IMR-90 (cell line): ENCODE data around the gene LRP5. TPM values are rescaled to one million over a fixed set of nuclear protein-coding genes. Genes with fewer than 3 reads are reported as not detected.

Source experiments
- ATAC-seq: fragments of 200-7000 bp; cut with Tn5 transposase; 2 replicates; pipeline ENCODE4 v1.9.1; 2020; ENCODE audit warnings: low read depth, mild to moderate bottlenecking, moderate library complexity
- BruUV-seq: library from RNA; stranded (reverse); fragments of 400-500 nt; replicated peaks from 2 replicates; lab custom pipeline; 2021; lab: Mats Ljungman, UMichigan
- CTCF ChIA-PET: fragments of 300-600 bp; formaldehyde crosslinking; extraction: SDS; loops from one replicate; lab custom pipeline; 2021; ENCODE audit warnings: antibody characterized with exemption; lab: Yijun Ruan, JAX
- POLR2A ChIA-PET: fragments of 300-600 bp; sonication (Branson Sonifier 250); formaldehyde crosslinking; loops from one replicate; lab custom pipeline; 2022; ENCODE audit warnings: antibody characterized with exemption; ENCODE audit not compliant: unreplicated experiment; lab: Charles Lee
- DNase-seq: peaks from one replicate; pipeline ENCODE4 v3.0.0; 2013
- H2AFZ ChIP-seq: replicated peaks from 2 replicates; pipeline ENCODE3; 2013; ENCODE audit warnings: low read length, mild to moderate bottlenecking; ENCODE audit not compliant: poor library complexity
- H2AK5ac ChIP-seq: 2 replicates; pipeline ENCODE4 v1.6.1; 2013; ENCODE audit warnings: low read depth, low read length, inconsistent platforms
- H2AK9ac ChIP-seq: replicated peaks from 2 replicates; pipeline ENCODE3; 2013; ENCODE audit warnings: mild to moderate bottlenecking, low read depth, low read length, moderate library complexity; ENCODE audit not compliant: poor library complexity
- H2BK120ac ChIP-seq: 2 replicates; pipeline ENCODE4 v1.6.1; 2013; ENCODE audit warnings: low read depth, low read length, inconsistent platforms
- H2BK15ac ChIP-seq: 3 replicates; pipeline ENCODE4 v1.6.1; 2013; ENCODE audit warnings: low read depth, low read length, inconsistent platforms
- H2BK20ac ChIP-seq: 2 replicates; pipeline ENCODE4 v1.6.1; 2013; ENCODE audit warnings: low read depth, mild to moderate bottlenecking, inconsistent platforms, low read length, moderate library complexity
- H2BK5ac ChIP-seq: 2 replicates; pipeline ENCODE4 v1.6.1; 2013; ENCODE audit warnings: mild to moderate bottlenecking, low read depth, low read length, inconsistent platforms; ENCODE audit not compliant: poor library complexity, severe bottlenecking
- H3K14ac ChIP-seq: replicated peaks from 2 replicates; pipeline ENCODE4 v1.6.1; 2013; ENCODE audit warnings: low read depth, low read length, inconsistent platforms
- H3K18ac ChIP-seq: 2 replicates; pipeline ENCODE4 v1.6.1; 2013; ENCODE audit warnings: low read depth, low read length, control low read depth
- H3K23ac ChIP-seq: 2 replicates; pipeline ENCODE4 v1.6.1; 2013; ENCODE audit warnings: low read depth, low read length, inconsistent platforms
- H3K27ac ChIP-seq: 2 replicates; pipeline ENCODE4 v1.5.1; 2013; ENCODE audit warnings: mild to moderate bottlenecking, control low read depth, low read length; ENCODE audit not compliant: insufficient read depth
- H3K27me3 ChIP-seq: 2 replicates; pipeline ENCODE4 v1.6.1; 2013; ENCODE audit warnings: low read length; ENCODE audit not compliant: control insufficient read depth, insufficient read depth
- H3K36me3 ChIP-seq: 2 replicates; pipeline ENCODE4 v1.6.1; 2013; ENCODE audit warnings: low read length, mixed read lengths; ENCODE audit not compliant: control insufficient read depth, insufficient read depth
- H3K4ac ChIP-seq: 2 replicates; pipeline ENCODE4 v1.6.1; 2013; ENCODE audit warnings: low read depth, low read length, inconsistent platforms
- H3K4me1 ChIP-seq: 2 replicates; pipeline ENCODE4 v1.6.1; 2013; ENCODE audit warnings: low read length, mixed read lengths; ENCODE audit not compliant: control insufficient read depth, insufficient read depth
- H3K4me2 ChIP-seq: 2 replicates; pipeline ENCODE4 v1.6.1; 2013; ENCODE audit warnings: low read depth, mild to moderate bottlenecking, control low read depth, low read length, moderate library complexity
- H3K4me3 ChIP-seq: 2 replicates; pipeline ENCODE4 v1.5.1; 2013; ENCODE audit warnings: low read depth, mild to moderate bottlenecking, control low read depth, low read length, moderate library complexity; ENCODE audit not compliant: insufficient read depth
- H3K56ac ChIP-seq: 2 replicates; pipeline ENCODE4 v1.6.1; 2013; ENCODE audit warnings: low read length, inconsistent platforms; ENCODE audit not compliant: insufficient read depth; ENCODE audit errors: extremely low read depth
- H3K79me1 ChIP-seq, 2 experiments: 2 replicates each; pipeline ENCODE4 v1.6.1; 2013; ENCODE audit warnings: low read length in 2 of 2, inconsistent platforms in 1 of 2, low read depth in 1 of 2
- H3K9ac ChIP-seq: 2 replicates; pipeline ENCODE4 v1.6.1; 2013; ENCODE audit warnings: low read depth, low read length, control low read depth
- H3K9me1 ChIP-seq: 2 replicates; pipeline ENCODE4 v1.6.1; 2013; ENCODE audit warnings: low read length, inconsistent platforms; ENCODE audit not compliant: insufficient read depth
- H3K9me3 ChIP-seq: 2 replicates; pipeline ENCODE4 v1.6.1; 2013; ENCODE audit warnings: low read length; ENCODE audit not compliant: control insufficient read depth, insufficient read depth
- H4K20me1 ChIP-seq: 2 replicates; pipeline ENCODE4 v1.6.1; 2013; ENCODE audit warnings: low read length, inconsistent platforms; ENCODE audit not compliant: insufficient read depth
- H4K5ac ChIP-seq: 2 replicates; pipeline ENCODE4 v1.6.1; 2013; ENCODE audit warnings: mild to moderate bottlenecking, low read depth, low read length, control low read depth
- H4K8ac ChIP-seq, 2 experiments: 2 replicates each; pipeline ENCODE4 v1.6.1; 2013; ENCODE audit warnings: low read depth in 2 of 2, low read length in 2 of 2, control low read depth in 1 of 2, inconsistent platforms in 1 of 2
- H4K91ac ChIP-seq: 2 replicates; pipeline ENCODE4 v1.6.1; 2013; ENCODE audit warnings: low read depth, low read length, inconsistent platforms; ENCODE audit not compliant: insufficient read depth
- BHLHE40 ChIP-seq: fragments of 150-350 bp; IDR thresholded peaks from 2 replicates; pipeline ENCODE4 v1.6.1; 2016; ENCODE audit warnings: mild to moderate bottlenecking, low read depth, low read length
- CEBPB ChIP-seq: IDR thresholded peaks from 2 replicates; pipeline ENCODE4 v1.6.1; 2012; ENCODE audit warnings: low read depth, low read length, improper control_type of control experiment
- CHD1 ChIP-seq: IDR thresholded peaks from 2 replicates; pipeline ENCODE4 v1.6.1; 2012; ENCODE audit warnings: low read depth, low read length, improper control_type of control experiment
- CTCF ChIP-seq: conservative IDR thresholded peaks from 2 replicates; pipeline ENCODE4 v1.5.1; 2012; ENCODE audit warnings: mild to moderate bottlenecking, low read depth, low read length, improper control_type of control experiment
- FOS ChIP-seq: fragments of 150-350 bp; IDR thresholded peaks from 2 replicates; pipeline ENCODE4 v1.6.1; 2016; ENCODE audit warnings: low read depth, low read length
- MAFK ChIP-seq: IDR thresholded peaks from 2 replicates; pipeline ENCODE4 v1.6.1; 2012; ENCODE audit warnings: low read depth, low read length, improper control_type of control experiment
- MAZ ChIP-seq: IDR thresholded peaks from 2 replicates; pipeline ENCODE4 v1.6.1; 2012; ENCODE audit warnings: low read depth, mild to moderate bottlenecking, low read length, improper control_type of control experiment, moderate library complexity, borderline replicate concordance
- MXI1 ChIP-seq: IDR thresholded peaks from 2 replicates; pipeline ENCODE4 v1.6.1; 2012; ENCODE audit warnings: low read depth, mild to moderate bottlenecking, low read length, moderate library complexity, borderline replicate concordance
- NFE2L2 ChIP-seq: fragments of 150-350 bp; IDR thresholded peaks from 2 replicates; pipeline ENCODE4 v1.6.1; 2016; ENCODE audit warnings: low read depth, mild to moderate bottlenecking, low read length
- POLR2A ChIP-seq: IDR thresholded peaks from 2 replicates; pipeline ENCODE4 v1.6.1; 2012; ENCODE audit warnings: mild to moderate bottlenecking, low read depth, low read length
- RAD21 ChIP-seq: IDR thresholded peaks from 2 replicates; pipeline ENCODE4 v1.6.1; 2012; ENCODE audit warnings: low read length, improper control_type of control experiment
- RCOR1 ChIP-seq: IDR thresholded peaks from 2 replicates; pipeline ENCODE4 v1.6.1; 2012; ENCODE audit warnings: mild to moderate bottlenecking, low read length, improper control_type of control experiment; ENCODE audit not compliant: insufficient replicate concordance
- RFX5 ChIP-seq: IDR thresholded peaks from 2 replicates; pipeline ENCODE4 v1.8.0; 2012; ENCODE audit warnings: low read depth, mild to moderate bottlenecking, low read length, moderate library complexity
- SMC3 ChIP-seq: fragments of 150-350 bp; IDR thresholded peaks from 2 replicates; pipeline ENCODE4 v1.6.1; 2016; ENCODE audit warnings: low read depth, mild to moderate bottlenecking, antibody characterized with exemption, low read length, moderate library complexity
- WGBS, 2 experiments: methylation state at CpG; one replicate each; pipeline versions ENCODE4 v1.1.5 to v1.1.7; 2013; ENCODE audit warnings: missing lambda C conversion rate in 2 of 2; ENCODE audit not compliant: insufficient read length in 1 of 2; ENCODE audit errors: extremely low coverage in 2 of 2; 5-methylcytosine and 5-hydroxymethylcytosine counted together
- dilution Hi-C: fragments of 300-500 bp; cut with HindIII; formaldehyde crosslinking; loops from one replicate; pipeline ENCODE4 v1.14.3; 2018; ENCODE audit warnings: low sequenced_read_pairs; ENCODE audit not compliant: unreplicated experiment
- in situ Hi-C: fragments of 300-500 bp; cut with MboI; formaldehyde crosslinking; loops from 3 replicates; pipeline ENCODE4 v1.14.3; 2019; ENCODE audit warnings: low sequenced_read_pairs, inconsistent platforms, mixed read lengths
- intact Hi-C: fragments of 100-400 bp; cut with micrococcal nuclease; formaldehyde crosslinking; loops from 2 replicates; pipeline ENCODE4 v1.10.0; 2022
- polyA plus RNA-seq, 3 experiments: library from polyadenylated mRNA; depleted of rRNA; stranded (reverse); fragments of >200 nt; gene quantifications; 2 replicates each; pipeline ENCODE4 v1.2.3, GENCODE V29; 2012; ENCODE audit warnings: low replicate concordance in 1 of 3
- total RNA-seq: library from RNA; depleted of rRNA; stranded (reverse); fragments of >200 nt; gene quantifications from 2 replicates; pipeline ENCODE4 v1.2.3, GENCODE V29; 2012
- TF ChIP-seq, protein P1 (sequence below): fragments of 150-350 bp; IDR thresholded peaks from 2 replicates; pipeline ENCODE4 v1.6.1; 2017; ENCODE audit warnings: mild to moderate bottlenecking, antibody characterized with exemption, low read length, low read depth
- TF ChIP-seq, protein P2 (sequence below): fragments of 150-350 bp; IDR thresholded peaks from 2 replicates; pipeline ENCODE4 v1.6.1; 2016; ENCODE audit warnings: low read depth, mild to moderate bottlenecking, low read length, moderate library complexity, borderline replicate concordance

LRP5 gene
- total and polyA plus RNA-seq, 2 of the 4 experiments (the other 2 are of a cell fraction): 10.4 to 15.0 TPM

DNA sequence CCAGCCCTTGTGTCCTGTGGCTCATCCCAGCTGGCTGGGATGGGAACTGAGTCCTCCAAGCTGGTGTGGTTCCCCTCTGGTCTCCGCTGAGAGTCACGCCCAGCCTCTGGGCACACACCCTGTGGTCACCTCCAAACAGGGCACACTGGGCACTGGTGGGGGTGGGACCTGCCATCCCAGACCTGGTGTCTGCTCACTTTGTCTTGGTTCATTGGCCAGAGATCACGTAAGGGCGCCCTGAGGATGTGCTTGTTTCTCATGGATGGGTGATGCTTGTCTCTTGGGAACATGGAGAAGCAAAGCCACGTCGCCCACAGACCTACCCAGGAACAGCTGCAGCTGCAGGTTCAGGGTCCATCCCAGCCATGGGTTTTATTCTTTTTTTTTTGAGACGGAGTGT lies 43.1 kb downstream of the LRP5 start:
- BruUV-seq: no TSS peak
- Histone ChIP-seq H3K9me1 (peaks cover 32% of the 10 kb centered on the region), H2AK5ac (peak overlapping the region; percentile 92), H3K56ac (no peak overlapping the region), H4K20me1 (peaks cover 9% of the 10 kb centered on the region), H3K18ac (no peak overlapping the region; the same call in 1 of the 2 replicates), H3K4me1 (peaks cover 18% of the 10 kb centered on the region), H4K91ac (peak overlapping the region; percentile 95), H4K5ac (peak overlapping the region; percentile 13), H3K27ac (peak overlapping the region; percentile 86; the same call in 1 of the 2 replicates), H3K4me2 (no peak overlapping the region), H2BK15ac (peak overlapping the region; percentile 86; the same call in 2 of the 3 replicates), H3K4ac (peak overlapping the region; percentile 97), H3K79me1 (peaks cover 22 to 49% of the 10 kb centered on the region in 2 experiments), H2BK5ac (no peak overlapping the region), H3K27me3 (no peaks in the 10 kb centered on the region), H2AK9ac (no peak overlapping the region), H3K23ac (peak overlapping the region; percentile 31; the same call in 1 of the 2 replicates), H3K36me3 (peaks cover 19% of the 10 kb centered on the region), H3K9me3 (peaks cover 3% of the 10 kb centered on the region; the same call in 1 of the 2 replicates), H3K4me3 (no peak overlapping the region), H2BK120ac (peak overlapping the region; percentile 89), H4K8ac (peak overlapping the region; percentile 81 to 94; a peak in 2 of 4 replicates), H2BK20ac (peak overlapping the region; percentile 94), H3K14ac (peak overlapping the region; percentile 92), H3K9ac (no peak overlapping the region), H2AFZ (no peak overlapping the region)
- dilution Hi-C loops (no loop called here), intact Hi-C loops (no loop called here), in situ Hi-C loops (no loop called here)
- DNase-seq (no peak), ATAC-seq (no peak)
- CTCF ChIA-PET: no interaction called here
- 100% methylated on average over 3 of the region's 7 CpGs; no CpG with 5 or more reads in 1 of the 2 experiments for WGBS, 2 experiments
- POLR2A ChIA-PET: no interaction called here
- TF ChIP-seq MAZ (no peak), MAFK (no peak), FOS (no peak), BHLHE40 (no peak), MXI1 (no peak), RFX5 (no peak), SMC3 (no peak), RAD21 (no peak), CTCF (no peak), RCOR1 (no peak), NFE2L2 (no peak), CHD1 (no peak), CEBPB (no peak), POLR2A (no peak)
- TF ChIP-seq, protein P1, sequence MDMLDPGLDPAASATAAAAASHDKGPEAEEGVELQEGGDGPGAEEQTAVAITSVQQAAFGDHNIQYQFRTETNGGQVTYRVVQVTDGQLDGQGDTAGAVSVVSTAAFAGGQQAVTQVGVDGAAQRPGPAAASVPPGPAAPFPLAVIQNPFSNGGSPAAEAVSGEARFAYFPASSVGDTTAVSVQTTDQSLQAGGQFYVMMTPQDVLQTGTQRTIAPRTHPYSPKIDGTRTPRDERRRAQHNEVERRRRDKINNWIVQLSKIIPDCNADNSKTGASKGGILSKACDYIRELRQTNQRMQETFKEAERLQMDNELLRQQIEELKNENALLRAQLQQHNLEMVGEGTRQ: no peak
- TF ChIP-seq, protein P2, sequence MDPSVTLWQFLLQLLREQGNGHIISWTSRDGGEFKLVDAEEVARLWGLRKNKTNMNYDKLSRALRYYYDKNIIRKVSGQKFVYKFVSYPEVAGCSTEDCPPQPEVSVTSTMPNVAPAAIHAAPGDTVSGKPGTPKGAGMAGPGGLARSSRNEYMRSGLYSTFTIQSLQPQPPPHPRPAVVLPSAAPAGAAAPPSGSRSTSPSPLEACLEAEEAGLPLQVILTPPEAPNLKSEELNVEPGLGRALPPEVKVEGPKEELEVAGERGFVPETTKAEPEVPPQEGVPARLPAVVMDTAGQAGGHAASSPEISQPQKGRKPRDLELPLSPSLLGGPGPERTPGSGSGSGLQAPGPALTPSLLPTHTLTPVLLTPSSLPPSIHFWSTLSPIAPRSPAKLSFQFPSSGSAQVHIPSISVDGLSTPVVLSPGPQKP: no peak
